NK-92 (cell line): ENCODE data around the gene HORMAD2.
"Not testable (repeated sequence)": the region's sequence is repeated elsewhere in the genome, so short reads cannot be mapped to it uniquely, and the experiment has no call there.

Source experiments
- DNase-seq: peaks from one replicate; lab custom pipeline; 2025; ENCODE audit not compliant: unreplicated experiment; lab: John Stamatoyannopoulos, UW

Gene HORMAD2

DNA sequence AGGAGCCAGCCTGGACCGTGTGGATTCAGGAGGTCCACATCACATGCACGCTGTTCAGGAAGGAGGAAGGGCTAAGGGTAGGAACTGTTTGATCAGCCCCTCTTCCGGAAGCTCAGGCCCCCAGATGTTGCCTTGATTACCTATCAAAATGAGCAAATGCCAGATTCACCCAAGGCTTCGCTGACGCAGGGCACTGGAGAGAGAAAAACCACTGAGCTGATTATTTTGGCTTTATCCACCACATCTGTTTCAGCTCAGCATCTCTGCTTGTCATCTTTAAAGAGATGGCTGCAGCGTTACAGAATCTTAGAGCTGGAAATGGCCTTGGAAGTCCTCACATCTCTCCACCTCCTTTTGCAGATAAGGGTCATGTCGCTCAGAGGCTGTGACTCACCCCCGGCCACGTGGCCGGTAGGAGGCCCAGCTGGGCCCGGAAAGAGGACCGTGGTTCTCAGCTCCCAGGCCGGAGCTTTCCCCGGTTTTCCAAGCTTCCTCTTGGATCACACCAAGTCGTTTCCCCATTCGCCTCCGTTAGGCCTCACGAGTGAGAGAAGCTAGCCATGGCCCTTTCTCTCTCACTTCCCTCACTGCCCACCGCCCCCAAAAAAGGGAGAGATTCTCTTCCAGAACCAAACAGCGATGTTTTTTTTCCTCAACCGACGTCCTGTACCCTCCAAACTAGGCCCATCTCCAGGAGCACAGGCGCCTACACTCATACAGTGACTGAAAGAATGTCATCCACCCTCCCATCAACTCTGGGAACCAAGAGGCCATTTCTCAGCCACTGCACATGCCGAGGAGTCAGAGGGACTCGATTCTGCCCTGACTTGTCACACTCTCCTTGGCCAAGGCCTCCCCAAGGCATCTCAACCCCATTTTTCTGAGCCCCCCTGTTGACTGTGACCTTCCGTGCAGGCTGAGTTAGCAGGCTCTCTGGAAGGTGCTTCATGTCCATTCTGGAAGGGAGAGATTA is 128.7 kb downstream of the HORMAD2 start:
- DNase-seq, result no peak

- no peak for DNase-seq
These were observed 129.4 kb downstream of the HORMAD2 start for GRCh38 chr22:30209642-30210041.

DNA sequence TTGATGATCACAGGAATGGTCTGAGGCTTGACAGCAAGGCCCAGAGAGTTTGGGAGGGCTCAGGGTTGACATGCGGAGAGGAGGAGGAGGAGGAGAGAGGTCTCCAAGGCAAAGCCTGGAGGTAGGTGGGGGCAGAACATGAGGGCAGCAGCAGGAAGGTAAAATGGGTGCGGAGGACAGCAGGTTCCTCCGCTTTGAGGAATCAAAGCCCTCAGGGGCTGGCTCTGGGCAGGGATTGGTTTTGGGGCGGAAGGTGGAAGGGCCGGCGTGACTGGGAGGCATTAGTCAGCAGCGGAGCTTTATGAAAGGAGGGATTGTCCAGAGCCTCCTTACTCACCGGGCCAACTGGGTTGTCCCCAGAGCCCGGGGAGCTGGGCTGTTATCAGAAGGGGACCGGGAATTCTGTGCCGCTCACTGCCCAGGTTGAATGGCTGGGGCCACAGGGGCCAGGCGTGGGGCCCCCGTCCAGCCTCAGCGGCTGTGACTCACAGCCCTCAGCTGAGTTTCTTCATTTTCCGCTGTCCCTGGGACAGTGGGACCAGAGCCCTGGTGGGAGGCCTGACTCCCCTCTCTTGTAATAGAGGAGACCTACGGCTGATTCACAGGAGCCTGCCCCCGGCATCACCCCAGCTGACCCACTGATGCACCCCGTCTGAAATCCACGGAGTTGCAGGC is 130.1 kb downstream of the HORMAD2 start:
- DNase-seq, result no peak

GRCh38 chr22:30211124-30211820 is 131.0 kb downstream of the HORMAD2 start:
- DNase-seq, result no peak

GRCh38 chr22:30212363-30212995 is 132.2 kb downstream of the HORMAD2 start:
- no peak for DNase-seq

GRCh38 chr22:30212996-30213441 is 132.8 kb downstream of the HORMAD2 start:
- DNase-seq, result no peak

GRCh38 chr22:30214703-30215407 is 134.6 kb downstream of the HORMAD2 start:
- no peak for DNase-seq

DNA sequence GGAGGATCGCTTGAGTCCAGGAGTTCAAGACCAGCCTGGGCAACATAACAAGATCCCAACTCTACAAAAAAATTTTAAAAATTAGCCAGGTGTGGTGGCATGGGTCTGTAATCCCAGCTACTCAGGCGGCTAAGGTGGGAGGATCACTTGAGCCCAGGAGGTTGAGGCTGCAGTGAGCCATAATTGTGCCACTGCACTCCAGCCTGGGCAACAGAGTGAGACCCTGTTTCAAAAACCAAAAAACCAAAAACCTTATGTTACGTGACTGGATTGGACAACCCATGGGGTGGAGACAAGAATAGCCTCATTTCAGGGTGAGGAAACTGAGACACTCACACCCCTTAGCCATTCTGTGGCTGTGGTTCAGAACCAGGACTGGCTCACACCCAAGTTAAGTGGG is 136.0 kb downstream of the HORMAD2 start:
- DNase-seq, result not testable (repeated sequence)

DNA sequence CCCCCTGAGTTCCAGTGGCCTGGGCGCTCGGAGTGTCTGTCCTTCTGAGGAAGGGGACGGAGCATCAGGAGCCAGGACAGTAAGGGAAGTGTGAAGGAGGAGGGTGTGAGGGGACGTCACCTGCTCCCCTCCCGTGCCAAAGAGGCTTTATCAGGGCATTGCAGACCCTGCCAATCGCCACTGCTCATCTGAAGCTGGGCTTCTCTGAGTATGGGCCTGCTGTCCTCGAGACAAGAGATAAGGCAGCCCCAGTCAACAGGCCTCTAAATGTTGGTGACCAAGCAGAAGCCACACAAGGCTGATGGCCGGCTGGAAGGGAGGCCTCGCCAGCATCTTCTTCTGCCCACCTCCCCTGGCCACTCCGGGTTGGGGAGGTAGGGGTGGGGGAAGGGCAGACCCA is 136.4 kb downstream of the HORMAD2 start:
- no peak for DNase-seq

DNA sequence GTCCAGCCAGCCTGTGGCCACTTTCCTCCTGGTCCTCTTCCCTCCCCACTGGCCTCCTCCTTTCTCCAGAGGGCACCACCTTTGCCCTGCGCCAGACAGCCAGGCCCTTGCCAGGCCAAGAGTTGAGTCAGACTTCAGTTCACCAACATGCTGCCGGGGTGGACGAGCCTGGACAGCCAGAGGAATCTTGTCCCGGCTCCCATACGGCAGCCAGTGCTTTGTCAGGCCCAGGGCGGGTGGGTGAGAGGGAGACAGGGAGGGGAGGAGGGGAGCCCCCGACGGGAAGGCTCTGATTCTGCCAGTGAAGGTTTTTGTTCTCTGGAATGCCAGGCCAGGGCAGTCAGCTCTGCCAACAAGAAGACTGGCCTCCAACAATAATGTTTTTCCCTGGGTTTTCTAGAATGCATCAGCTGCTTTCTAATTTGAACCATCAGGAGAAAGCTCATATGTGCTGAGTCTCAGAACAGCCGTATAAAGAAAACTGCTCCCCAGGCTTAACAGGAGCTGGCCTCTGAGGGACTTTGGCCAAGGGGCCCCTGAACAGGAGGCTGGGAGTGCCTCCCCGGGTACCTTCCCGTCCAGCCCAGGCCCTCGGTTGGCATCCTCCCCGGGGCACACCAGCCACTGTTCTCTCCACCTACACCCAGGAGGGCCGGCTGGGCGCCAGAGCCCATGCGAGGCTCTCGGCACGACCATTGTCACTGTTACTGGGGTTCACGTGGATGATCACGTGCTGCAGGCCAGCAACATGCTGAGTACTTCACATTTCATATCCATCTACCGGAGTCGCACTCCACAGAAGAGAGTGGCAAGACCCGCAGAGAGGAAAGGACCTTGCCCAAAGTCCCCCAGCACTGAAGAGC is 137.7 kb downstream of the HORMAD2 start:
- no peak for DNase-seq

DNA sequence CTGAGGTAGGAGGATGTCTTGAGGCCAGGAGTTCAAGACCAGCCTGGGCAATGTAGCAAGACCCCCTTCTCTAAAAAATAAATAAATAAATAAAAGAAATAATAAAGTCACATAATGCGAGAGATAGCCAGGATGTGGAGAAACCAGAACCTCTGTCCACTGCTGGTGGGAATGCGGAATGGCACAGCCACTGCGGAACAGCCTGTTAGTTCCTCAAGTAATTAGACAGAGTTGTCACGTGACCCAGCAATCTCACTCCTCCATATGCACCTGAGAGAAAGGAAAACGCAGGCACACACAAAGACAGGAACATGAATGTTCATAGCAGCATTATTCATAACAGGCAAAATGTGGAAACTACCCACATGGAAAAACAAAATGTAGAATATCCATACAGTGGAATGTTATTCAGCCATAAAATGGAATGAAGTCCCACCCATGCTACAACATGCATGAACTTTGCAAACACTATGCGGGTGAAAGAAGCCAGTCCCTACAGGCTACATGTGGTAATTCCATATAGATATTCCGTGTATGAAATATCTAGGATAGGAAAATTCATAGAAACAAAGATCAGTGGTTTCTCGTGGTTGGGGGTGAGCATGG is 138.9 kb downstream of the HORMAD2 start:
- DNase-seq, result no peak

- no peak for DNase-seq
These were observed 139.5 kb downstream of the HORMAD2 start for GRCh38 chr22:30219668-30220278.

DNA sequence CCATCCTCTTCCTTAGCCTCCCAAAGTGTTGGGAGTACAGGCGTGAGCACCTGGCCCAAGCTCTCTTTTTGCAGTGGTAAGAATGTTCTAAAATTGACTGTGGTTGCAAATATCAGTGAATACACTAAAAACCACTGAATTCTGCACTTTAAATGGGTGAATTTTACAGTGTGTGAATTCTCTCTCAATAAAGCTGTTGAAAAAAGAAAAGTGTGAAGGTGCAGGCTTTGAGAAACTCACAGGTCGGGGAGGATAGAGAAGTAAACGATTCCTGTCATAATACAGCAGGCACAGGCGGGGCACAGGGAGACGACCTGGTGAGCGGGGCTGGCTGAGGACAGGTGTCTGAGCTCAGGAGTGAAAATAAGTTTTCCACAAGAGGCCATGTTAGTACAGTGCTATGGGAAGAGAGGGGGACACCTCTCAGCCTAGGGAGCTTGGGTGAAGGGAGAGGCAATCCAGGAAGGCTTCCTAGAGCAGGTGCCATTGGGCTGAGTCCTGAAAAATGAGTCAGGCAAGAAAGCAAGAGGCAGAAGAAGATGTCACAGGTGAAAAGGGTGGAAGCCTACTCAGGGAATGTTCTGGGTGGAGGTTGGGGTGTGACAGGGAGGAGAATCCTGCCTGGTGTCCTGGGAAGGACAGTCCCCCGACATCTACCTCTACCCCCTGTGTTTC is 140.2 kb downstream of the HORMAD2 start:
- DNase-seq, result no peak

GRCh38 chr22:30221121-30221992 is 141.1 kb downstream of the HORMAD2 start:
- DNase-seq, result no peak

- DNase-seq, result no peak
These were observed 142.1 kb downstream of the HORMAD2 start for GRCh38 chr22:30222321-30222720.

GRCh38 chr22:30223303-30223702 is 143.0 kb downstream of the HORMAD2 start:
- DNase-seq, result no peak
